HG02759 (cell line): ENCODE data around the gene FGF10.

ENCODE experiments used
- ATAC-seq: cut with Tn5 transposase; IDR thresholded peaks from one replicate; pipeline ENCODE4 v1.9.1; 2021; ENCODE audit warnings: mild to moderate bottlenecking, moderate library complexity; ENCODE audit not compliant: unreplicated experiment

FGF10 gene

GRCh38 chr5:44389090-44389822 is at the start of gene FGF10:
FGF10 (minus strand) TSS chr5:44389420; CDS start chr5:44388682, 738 bp downstream.
- no peak for ATAC-seq

GRCh38 chr5:44426944-44427343 is 37.7 kb upstream of the FGF10 start:
- no peak for ATAC-seq

GRCh38 chr5:44412286-44412685 is 23.1 kb upstream of the FGF10 start:
- no peak for ATAC-seq

- no peak for ATAC-seq
These were observed 12.9 kb upstream of the FGF10 start for GRCh38 chr5:44402084-44402483.

GRCh38 chr5:44401611-44402010 is 12.4 kb upstream of the FGF10 start:
- ATAC-seq: no peak

GRCh38 chr5:44398382-44398781 is 9.2 kb upstream of the FGF10 start:
- no peak for ATAC-seq

- ATAC-seq: no peak
These were observed 7.1 kb upstream of the FGF10 start for GRCh38 chr5:44396312-44396711.

GRCh38 chr5:44390351-44390750 is 1.1 kb upstream of the FGF10 start:
- ATAC-seq: no peak

- ATAC-seq: no peak
These were observed 563 bp upstream of the FGF10 start for GRCh38 chr5:44389823-44390143.

- ATAC-seq: no peak
These were observed 715 bp downstream of the FGF10 start for GRCh38 chr5:44388321-44389089.

GRCh38 chr5:44387921-44388320 is 1.3 kb downstream of the FGF10 start:
- no peak for ATAC-seq

GRCh38 chr5:44387406-44387805 is 1.8 kb downstream of the FGF10 start:
- no peak for ATAC-seq

- no peak for ATAC-seq
These were observed 3.8 kb downstream of the FGF10 start for GRCh38 chr5:44385291-44385900.

GRCh38 chr5:44384816-44385215 is 4.4 kb downstream of the FGF10 start:
- ATAC-seq: no peak

- ATAC-seq: no peak
These were observed 6.3 kb downstream of the FGF10 start for GRCh38 chr5:44382894-44383293.

- no peak for ATAC-seq
These were observed 12.2 kb downstream of the FGF10 start for GRCh38 chr5:44377057-44377456.

GRCh38 chr5:44372028-44372427 is 17.2 kb downstream of the FGF10 start:
- no peak for ATAC-seq

- ATAC-seq: no peak
These were observed 22.0 kb downstream of the FGF10 start for GRCh38 chr5:44367203-44367602.

- no peak for ATAC-seq
These were observed 23.9 kb downstream of the FGF10 start for GRCh38 chr5:44365345-44365744.

GRCh38 chr5:44364097-44364496 is 25.1 kb downstream of the FGF10 start:
- no peak for ATAC-seq

- no peak for ATAC-seq
These were observed 27.7 kb downstream of the FGF10 start for GRCh38 chr5:44361342-44362001.

GRCh38 chr5:44360919-44361318 is 28.3 kb downstream of the FGF10 start:
- ATAC-seq: no peak
